ENCODE data around the gene RBMS2. TPM values are rescaled to one million over a fixed set of nuclear protein-coding genes. Genes with fewer than 3 reads are reported as not detected.

RBMS2 gene
- total RNA-seq, 1 donor from 2014 or later, result 111 TPM

- Histone ChIP-seq H3K9me3 (ENCODE audit: insufficient read depth, low read depth, low read length) (no peaks in the 10 kb centered on the region), H3K4me2 (ENCODE audit: low read length) (peak overlapping the region; percentile 27), H3K27ac (ENCODE audit: low read depth, low read length) (peak overlapping the region; percentile 6), H3K36me3 (ENCODE audit: insufficient read depth, low read length) (peaks cover 18% of the 10 kb centered on the region), H3K4me3 (ENCODE audit: insufficient read depth, low read depth, low read length) (no peak overlapping the region), H2AFZ (ENCODE audit: low read depth, low read length) (no peak overlapping the region), H3K9ac (ENCODE audit: low read length) (no peak overlapping the region), H4K20me1 (ENCODE audit: insufficient read depth, low read length) (peaks cover 4% of the 10 kb centered on the region), H3K27me3 (ENCODE audit: insufficient read depth, low read length) (no peaks in the 10 kb centered on the region), H3K4me1 (ENCODE audit: insufficient read depth, low read length) (peaks cover 14% of the 10 kb centered on the region), H3K79me2 (ENCODE audit: insufficient read depth, low read length) (no peaks in the 10 kb centered on the region)
- Mint-ChIP-seq H3K4me3 (ENCODE audit: unreplicated experiment) (peak overlapping the region; percentile 71), H3K4me1 (ENCODE audit: low read depth, unreplicated experiment) (peaks cover 16% of the 10 kb centered on the region), H3K27ac (ENCODE audit: unreplicated experiment) (peak overlapping the region; percentile 26), H3K9me3 (ENCODE audit: unreplicated experiment) (no peaks in the 10 kb centered on the region), H3K36me3 (ENCODE audit: low read depth, unreplicated experiment) (peaks cover 7% of the 10 kb centered on the region), H3K27me3 (ENCODE audit: low read depth, unreplicated experiment) (no peaks in the 10 kb centered on the region)
- peak; percentile 71 for DNase-seq (ENCODE audit: low read depth)
- FAIRE-seq, result no peak
- TF ChIP-seq, protein P1, sequence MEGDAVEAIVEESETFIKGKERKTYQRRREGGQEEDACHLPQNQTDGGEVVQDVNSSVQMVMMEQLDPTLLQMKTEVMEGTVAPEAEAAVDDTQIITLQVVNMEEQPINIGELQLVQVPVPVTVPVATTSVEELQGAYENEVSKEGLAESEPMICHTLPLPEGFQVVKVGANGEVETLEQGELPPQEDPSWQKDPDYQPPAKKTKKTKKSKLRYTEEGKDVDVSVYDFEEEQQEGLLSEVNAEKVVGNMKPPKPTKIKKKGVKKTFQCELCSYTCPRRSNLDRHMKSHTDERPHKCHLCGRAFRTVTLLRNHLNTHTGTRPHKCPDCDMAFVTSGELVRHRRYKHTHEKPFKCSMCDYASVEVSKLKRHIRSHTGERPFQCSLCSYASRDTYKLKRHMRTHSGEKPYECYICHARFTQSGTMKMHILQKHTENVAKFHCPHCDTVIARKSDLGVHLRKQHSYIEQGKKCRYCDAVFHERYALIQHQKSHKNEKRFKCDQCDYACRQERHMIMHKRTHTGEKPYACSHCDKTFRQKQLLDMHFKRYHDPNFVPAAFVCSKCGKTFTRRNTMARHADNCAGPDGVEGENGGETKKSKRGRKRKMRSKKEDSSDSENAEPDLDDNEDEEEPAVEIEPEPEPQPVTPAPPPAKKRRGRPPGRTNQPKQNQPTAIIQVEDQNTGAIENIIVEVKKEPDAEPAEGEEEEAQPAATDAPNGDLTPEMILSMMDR (IDR thresholded peaks at IDR 0.05; ENCODE audit: insufficient read depth, low read depth, low read length), result no peak
- TF ChIP-seq EZH2 (IDR thresholded peaks at IDR 0.05; ENCODE audit: insufficient read depth, low read length), result no peak
Measured at GRCh38 chr12:56581418-56582145, 60.0 kb downstream of the RBMS2 start.

DNA sequence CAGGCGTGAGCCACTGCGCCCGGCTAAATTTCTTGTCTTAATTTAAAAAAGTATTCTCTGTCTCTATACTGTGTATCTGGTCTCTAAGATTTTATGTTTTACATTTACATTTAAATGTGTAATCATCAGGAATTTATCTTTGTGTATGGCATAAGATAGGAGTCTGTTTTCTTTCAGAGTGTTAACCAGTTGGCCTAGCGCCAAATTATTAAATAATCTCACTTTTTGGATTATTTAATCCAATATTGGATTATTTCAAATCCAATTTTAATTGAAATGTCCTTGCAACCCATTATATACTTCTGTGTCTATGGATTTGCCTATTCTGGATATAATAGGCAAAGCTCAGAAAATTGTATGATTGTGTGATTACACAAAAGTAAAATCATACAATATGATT is 63.5 kb downstream of the RBMS2 start:
- H3K27ac ChIP-seq (ENCODE audit: low read depth, low read length), result no peak overlapping the region
- no peak overlapping the region for H3K27ac Mint-ChIP-seq (ENCODE audit: unreplicated experiment)
- no peak for DNase-seq (ENCODE audit: low read depth)
- H3K4me3 Mint-ChIP-seq (ENCODE audit: unreplicated experiment), result no peak overlapping the region
- peaks cover 26% of the 10 kb centered on the region for H3K4me1 Mint-ChIP-seq (ENCODE audit: low read depth, unreplicated experiment)
- no peaks in the 10 kb centered on the region for H3K9me3 ChIP-seq (ENCODE audit: insufficient read depth, low read depth, low read length)
- no peak overlapping the region for H2AFZ ChIP-seq (ENCODE audit: low read depth, low read length)
- H3K36me3 Mint-ChIP-seq (ENCODE audit: low read depth, unreplicated experiment), result peaks cover 18% of the 10 kb centered on the region
- H3K36me3 ChIP-seq (ENCODE audit: insufficient read depth, low read length), result peaks cover 41% of the 10 kb centered on the region
- no peak for TF ChIP-seq EZH2 (IDR thresholded peaks at IDR 0.05; ENCODE audit: insufficient read depth, low read length)
- TF ChIP-seq, protein P1 (IDR thresholded peaks at IDR 0.05; ENCODE audit: insufficient read depth, low read depth, low read length), result no peak
- no peak overlapping the region for H3K9ac ChIP-seq (ENCODE audit: low read length)
- no peaks in the 10 kb centered on the region for H3K79me2 ChIP-seq (ENCODE audit: insufficient read depth, low read length)
- FAIRE-seq, result no peak
- no peak overlapping the region for H3K4me2 ChIP-seq (ENCODE audit: low read length)
- no peaks in the 10 kb centered on the region for H3K9me3 Mint-ChIP-seq (ENCODE audit: unreplicated experiment)
- H3K4me3 ChIP-seq (ENCODE audit: insufficient read depth, low read depth, low read length), result no peak overlapping the region
- H3K27me3 Mint-ChIP-seq (ENCODE audit: low read depth, unreplicated experiment), result no peaks in the 10 kb centered on the region
- H4K20me1 ChIP-seq (ENCODE audit: insufficient read depth, low read length), result peaks cover 8% of the 10 kb centered on the region
- no peaks in the 10 kb centered on the region for H3K27me3 ChIP-seq (ENCODE audit: insufficient read depth, low read length)
- H3K4me1 ChIP-seq (ENCODE audit: insufficient read depth, low read length), result peaks cover 14% of the 10 kb centered on the region

DNA sequence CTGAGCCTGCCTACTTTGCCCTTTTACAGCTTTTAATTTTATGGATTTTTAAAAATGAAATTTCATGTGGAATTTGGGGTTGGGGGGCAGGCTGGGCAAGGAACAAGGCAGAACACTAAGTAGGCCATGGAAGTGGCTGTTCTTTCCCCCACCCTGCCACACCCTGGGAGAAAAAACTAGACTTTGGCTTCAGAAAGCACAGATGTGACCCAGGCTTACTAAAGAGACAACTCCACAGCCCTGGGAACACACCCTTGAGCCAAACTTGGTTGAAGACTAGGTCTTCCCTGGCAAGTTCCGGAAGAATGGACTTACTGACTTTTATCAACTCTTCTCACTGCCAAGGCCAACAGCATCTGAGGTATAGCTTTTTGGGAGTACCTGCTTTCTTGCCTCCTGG is 68.2 kb downstream of the RBMS2 start:
- Histone ChIP-seq H3K27ac (ENCODE audit: low read depth, low read length) (no peak overlapping the region), H3K4me3 (ENCODE audit: insufficient read depth, low read depth, low read length) (no peak overlapping the region), H2AFZ (ENCODE audit: low read depth, low read length) (no peak overlapping the region), H3K4me1 (ENCODE audit: insufficient read depth, low read length) (no peaks in the 10 kb centered on the region), H3K9ac (ENCODE audit: low read length) (no peak overlapping the region), H3K79me2 (ENCODE audit: insufficient read depth, low read length) (no peaks in the 10 kb centered on the region), H3K36me3 (ENCODE audit: insufficient read depth, low read length) (peaks cover 29% of the 10 kb centered on the region), H3K27me3 (ENCODE audit: insufficient read depth, low read length) (no peaks in the 10 kb centered on the region), H3K4me2 (ENCODE audit: low read length) (no peak overlapping the region), H3K9me3 (ENCODE audit: insufficient read depth, low read depth, low read length) (no peaks in the 10 kb centered on the region), H4K20me1 (ENCODE audit: insufficient read depth, low read length) (peaks cover 19% of the 10 kb centered on the region)
- TF ChIP-seq, protein P1 (IDR thresholded peaks at IDR 0.05; ENCODE audit: insufficient read depth, low read depth, low read length), result no peak
- TF ChIP-seq EZH2 (IDR thresholded peaks at IDR 0.05; ENCODE audit: insufficient read depth, low read length), result no peak
- peaks cover 33% of the 10 kb centered on the region for H3K4me1 Mint-ChIP-seq (ENCODE audit: low read depth, unreplicated experiment)
- no peaks in the 10 kb centered on the region for H3K27me3 Mint-ChIP-seq (ENCODE audit: low read depth, unreplicated experiment)
- peaks cover 19% of the 10 kb centered on the region for H3K36me3 Mint-ChIP-seq (ENCODE audit: low read depth, unreplicated experiment)
- no peak for FAIRE-seq
- no peak for DNase-seq (ENCODE audit: low read depth)
- peak overlapping the region; percentile 66 for H3K27ac Mint-ChIP-seq (ENCODE audit: unreplicated experiment)
- no peaks in the 10 kb centered on the region for H3K9me3 Mint-ChIP-seq (ENCODE audit: unreplicated experiment)
- H3K4me3 Mint-ChIP-seq (ENCODE audit: unreplicated experiment), result no peak overlapping the region

All from astrocyte (in vitro differentiated cells and primary cell).